Cardiac ventricle fibroblast (primary cell): ENCODE results near the gene SLC35F4. TPM values are rescaled to one million over a fixed set of nuclear protein-coding genes. Genes with fewer than 3 reads are reported as not detected.

ENCODE experiments used
- total RNA-seq: library from RNA; depleted of rRNA; stranded (reverse); fragments of >200 nt; gene quantifications from 2 replicates; pipeline ENCODE4 v1.2.3, GENCODE V29; 2015

SLC35F4 gene
- not detected in 2 replicates for total RNA-seq

GRCh38 chr14:57865403-57866198 lies at the start of gene SLC35F4:
Gene SLC35F4, minus strand, starts transcription at chr14:57866092.

